Right lobe of liver (tissue), 4 donors: ENCODE data around the gene LTC4S.

ENCODE experiments used
- CTCF ChIP-seq, 4 donors: fragments of 200-600 bp in 3 of 4; fragments of 450-650 bp in 1 of 4; IDR thresholded peaks; one replicate each; pipeline versions ENCODE4 v1.5.1 to v1.8.0; 2016 to 2022; ENCODE audit warnings: antibody characterized with exemption in 4 of 4, mild to moderate bottlenecking in 2 of 4
- POLR2A ChIP-seq: fragments of 450-650 bp; IDR thresholded peaks from one replicate; pipeline ENCODE4 v1.6.1; 2017; ENCODE audit warnings: antibody characterized with exemption, mild to moderate bottlenecking
- donor health status: DM: no; HTN: no; CAD: no.
- donor health status: DM: no; HTN: no; CAD: no.
- donor health status: DM: no; HTN: yes; CAD: no.

DNA sequence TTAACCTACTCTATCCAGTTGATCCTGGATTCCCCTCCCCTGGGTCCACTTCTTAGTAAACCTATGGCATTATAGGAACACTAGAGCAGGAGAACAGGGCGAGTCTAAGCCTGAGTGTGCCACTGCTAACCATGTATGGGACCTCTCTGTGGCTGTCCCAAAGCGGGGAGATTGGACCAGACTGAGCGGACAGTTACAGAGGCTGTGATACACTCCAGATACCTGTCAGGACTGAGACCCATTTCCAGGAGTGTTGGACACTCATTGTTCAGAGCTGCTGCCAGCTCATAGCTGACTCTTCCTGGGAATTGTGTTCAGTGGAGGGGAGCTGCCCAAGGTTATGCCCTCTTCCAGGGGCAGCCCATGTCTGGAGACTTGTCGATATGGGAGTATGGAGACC, 11.9 kb upstream of the LTC4S start:
- TF ChIP-seq POLR2A: no peak
- TF ChIP-seq CTCF (IDR thresholded peaks at IDR 0.05): no peak
